HEK293T (cell line): ENCODE data around the gene SETD1A.

Experiments used
- BHLHE40 ChIP-seq: fragments of 450-650 bp; IDR thresholded peaks from 2 replicates; pipeline ENCODE4 v1.6.1; 2016; ENCODE audit warnings: mild to moderate bottlenecking, moderate library complexity, borderline replicate concordance
- FOXM1 ChIP-seq: fragments of 450-650 bp; IDR thresholded peaks from 2 replicates; pipeline ENCODE4 v1.6.1; 2017; ENCODE audit warnings: mild to moderate bottlenecking, borderline replicate concordance
- PKNOX1 ChIP-seq: fragments of 450-650 bp; IDR thresholded peaks from 2 replicates; pipeline ENCODE4 v1.6.1; 2016
- SP1 ChIP-seq: fragments of 450-650 bp; IDR thresholded peaks from 2 replicates; pipeline ENCODE4 v1.6.1; 2017
- SUZ12 ChIP-seq: fragments of 450-650 bp; IDR thresholded peaks from 2 replicates; pipeline ENCODE4 v1.6.1; 2016; ENCODE audit warnings: mild to moderate bottlenecking
- TARDBP ChIP-seq: fragments of 450-650 bp; IDR thresholded peaks from 2 replicates; pipeline ENCODE4 v1.6.1; 2016

DNA sequence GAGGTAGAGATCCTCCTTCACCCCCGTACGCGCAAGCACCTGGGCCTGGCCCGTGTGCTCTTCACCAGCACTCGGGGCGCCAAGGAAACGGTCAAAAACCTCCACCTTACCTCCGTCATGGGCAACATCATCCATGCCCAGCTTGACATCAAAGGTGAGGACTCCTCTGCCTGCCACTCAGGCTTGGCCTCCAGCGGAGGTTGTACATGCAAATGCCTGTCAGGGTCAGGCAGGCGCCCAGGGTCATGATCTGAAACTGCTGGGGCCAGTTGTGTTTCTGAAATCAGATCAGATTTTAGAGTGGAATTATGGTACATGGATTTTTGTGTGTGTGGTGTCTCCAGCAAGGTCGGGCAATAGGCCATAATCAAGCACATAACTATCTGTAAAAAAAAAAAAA lies 3.8 kb downstream of the SETD1A start:
- TF ChIP-seq PKNOX1 (no peak), SUZ12 (no peak), FOXM1 (no peak), BHLHE40 (no peak), TARDBP (no peak), SP1 (no peak)
